K562 (cell line): ENCODE measurements around the gene ANKRD6. TPM values are rescaled to one million over a fixed set of nuclear protein-coding genes. Genes with fewer than 3 reads are reported as not detected.

Source experiments
- BDP1 ChIP-seq: IDR thresholded peaks from 3 replicates; pipeline ENCODE4 v1.6.1; 2011; ENCODE audit not compliant: insufficient read length, insufficient read depth
- CHD4 ChIP-seq: fragments of 200-600 bp; sonication (generic); IDR thresholded peaks from 3 replicates; pipeline ENCODE4 v1.6.1; 2012; ENCODE audit warnings: low read depth, mild to moderate bottlenecking, mixed read lengths, low read length, inconsistent platforms; ENCODE audit not compliant: insufficient read depth, insufficient replicate concordance, poor library complexity, severe bottlenecking
- E2F8 ChIP-seq: fragments of 450-650 bp; IDR thresholded peaks from 2 replicates; pipeline ENCODE4 v1.7.1; 2018; ENCODE audit warnings: mild to moderate bottlenecking, low read depth; ENCODE audit not compliant: partially characterized antibody
- SP1 ChIP-seq: sonication (generic); formaldehyde crosslinking; IDR thresholded peaks from 2 replicates; pipeline ENCODE4 v1.8.1; 2022; ENCODE audit warnings: mild to moderate bottlenecking, missing genetic modification reagents
- TEAD1 ChIP-seq, 2 experiments: fragments of 450-650 bp in 1 of 2; sonication (generic) in 1 of 2; formaldehyde crosslinking; IDR thresholded peaks; 2 replicates each; pipeline versions ENCODE4 v1.4.0 to v1.8.0; 2020 to 2022; ENCODE audit warnings: mild to moderate bottlenecking in 2 of 2, missing genetic modification reagents in 1 of 2
- ZNF140 ChIP-seq: fragments of 250-450 bp; sonication (Bioruptor Pico); IDR thresholded peaks from 2 replicates; pipeline ENCODE4 v1.8.0; 2021; ENCODE audit warnings: moderate library complexity, mild to moderate bottlenecking, inconsistent platforms
- polyA plus RNA-seq, 8 experiments: library from polyadenylated mRNA; depleted of rRNA in 4 of 8; stranded (reverse) in 5 of 8; unstranded in 3 of 8; fragments of >200 nt; fragmentation: Nextera tagmentation in 2 of 8; fragmentation: Illumina TruSeq in 1 of 8; extraction: Ambion mirVana in 2 of 8; extraction: Trizol in 1 of 8; gene quantifications; 2 replicates each; pipeline versions ENCODE4 v1.2.1 to v1.2.3, GENCODE V29; 2011 to 2014; ENCODE audit warnings: inconsistent platforms in 1 of 8, missing spikeins in 1 of 8
- total RNA-seq, 7 experiments: library from RNA; depleted of rRNA in 6 of 7; stranded (reverse); fragments of >200 nt in 6 of 7; fragmentation: Illumina TruSeq in 2 of 7; extraction: Trizol in 2 of 7; gene quantifications; 2 replicates each; pipeline versions ENCODE4 v1.2.1 to v1.2.3, GENCODE V29; 2011 to 2021; ENCODE audit warnings: low replicate concordance in 1 of 7
- TF ChIP-seq, protein P1 (sequence below): sonication (generic); formaldehyde crosslinking; IDR thresholded peaks from 2 replicates; pipeline ENCODE4 v1.8.1; 2023; ENCODE audit warnings: mild to moderate bottlenecking, missing genetic modification reagents, moderate library complexity

Gene ANKRD6
- total and polyA plus RNA-seq, 9 of the 15 experiments (the other 6 are each of a cell fraction or from before 2014, with no cell fraction given), result 0.04 to 0.22 (median 0.08) TPM; not detected in 4

GRCh38 chr6:89440200-89440599, 7.2 kb downstream of the ANKRD6 start (continued):
- no peak for TF ChIP-seq E2F8
- TF ChIP-seq SP1, result no peak
- TF ChIP-seq TEAD1 (CRISPR knock-in tag; IDR thresholded peaks at IDR 0.05), result no peak
- TF ChIP-seq CHD4, result no peak
- no peak for TF ChIP-seq ZNF140 (CRISPR knock-in tag)
- TF ChIP-seq, protein P1, sequence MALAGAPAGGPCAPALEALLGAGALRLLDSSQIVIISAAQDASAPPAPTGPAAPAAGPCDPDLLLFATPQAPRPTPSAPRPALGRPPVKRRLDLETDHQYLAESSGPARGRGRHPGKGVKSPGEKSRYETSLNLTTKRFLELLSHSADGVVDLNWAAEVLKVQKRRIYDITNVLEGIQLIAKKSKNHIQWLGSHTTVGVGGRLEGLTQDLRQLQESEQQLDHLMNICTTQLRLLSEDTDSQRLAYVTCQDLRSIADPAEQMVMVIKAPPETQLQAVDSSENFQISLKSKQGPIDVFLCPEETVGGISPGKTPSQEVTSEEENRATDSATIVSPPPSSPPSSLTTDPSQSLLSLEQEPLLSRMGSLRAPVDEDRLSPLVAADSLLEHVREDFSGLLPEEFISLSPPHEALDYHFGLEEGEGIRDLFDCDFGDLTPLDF, result no peak
- no peak for TF ChIP-seq BDP1
